K562 (cell line): ENCODE measurements around the gene RNH1. TPM values are rescaled to one million over a fixed set of nuclear protein-coding genes. Genes with fewer than 3 reads are reported as not detected.

Source experiments
- ATAC-seq: fragments of 200-7000 bp; cut with Tn5 transposase; 3 replicates; pipeline ENCODE4 v1.9.1; 2020; ENCODE audit warnings: moderate library complexity
- BruUV-seq: library from RNA; stranded (reverse); fragments of 400-500 nt; replicated peaks from 2 replicates; lab custom pipeline; 2021; lab: Mats Ljungman, UMichigan
- CTCF ChIA-PET: fragments of 300-600 bp; formaldehyde crosslinking; extraction: SDS; loops from one replicate; lab custom pipeline; 2021; ENCODE audit warnings: low intra/inter-chr PET ratio; lab: Yijun Ruan, JAX
- POLR2A ChIA-PET: fragments of 300-600, 350-650 bp; sonication (Branson Sonifier 250); formaldehyde crosslinking; extraction: SDS; loops from one replicate; lab custom pipeline; 2021; ENCODE audit warnings: antibody characterized with exemption, inconsistent platforms; lab: Yijun Ruan, JAX
- DNase-seq, 4 experiments: peaks; one replicate each; pipeline versions ENCODE4 v3.0.0 to v3.0.0-alpha.2; 2011 to 2018; ENCODE audit warnings: low spot score in 3 of 4, mixed read lengths in 3 of 4; ENCODE audit errors: extremely low read depth in 1 of 4
- FAIRE-seq: peaks from 2 replicates; lab custom pipeline; 2011; peaks lifted over from hg19 to GRCh38; lab: Jason Lieb, UNC
- H2AFZ ChIP-seq: 2 replicates; pipeline ENCODE4 v1.6.0; 2011; ENCODE audit warnings: low read depth, low read length, control low read depth, inconsistent platforms
- H3K27ac ChIP-seq: fragments of 200-600 bp; 3 replicates; pipeline ENCODE4 v1.8.0; 2011; ENCODE audit warnings: low read depth, mild to moderate bottlenecking, control low read depth, inconsistent platforms, low read length, moderate library complexity, mixed read lengths; ENCODE audit errors: extremely low read depth
- H3K27me3 ChIP-seq, 2 experiments: fragments of 300-600 bp in 1 of 2; 2 replicates in 1 of 2; 3 replicates in 1 of 2; pipeline versions ENCODE4 v1.6.0 to v1.8.0; 2011; ENCODE audit warnings: inconsistent platforms in 2 of 2, low read length in 2 of 2, mild to moderate bottlenecking in 1 of 2, mixed read lengths in 1 of 2, moderate library complexity in 1 of 2; ENCODE audit not compliant: control insufficient read depth in 2 of 2, insufficient read depth in 2 of 2
- H3K36me3 ChIP-seq: fragments of 300-600 bp; 3 replicates; pipeline ENCODE4 v1.8.0; 2011; ENCODE audit warnings: mild to moderate bottlenecking, low read length, inconsistent platforms; ENCODE audit not compliant: control insufficient read depth, insufficient read depth
- H3K4me1 ChIP-seq, 2 experiments: fragments of 200-600 bp in 1 of 2; replicated peaks in 1 of 2; 2 replicates in 1 of 2; 3 replicates in 1 of 2; pipeline versions ENCODE4 v1.5.1 to v1.8.0; 2011; ENCODE audit warnings: inconsistent platforms in 2 of 2, low read length in 2 of 2, mild to moderate bottlenecking in 1 of 2, mixed read lengths in 1 of 2, moderate library complexity in 1 of 2; ENCODE audit not compliant: control insufficient read depth in 2 of 2, insufficient read depth in 2 of 2
- H3K4me2 ChIP-seq: 2 replicates; pipeline ENCODE4 v1.6.1; 2011; ENCODE audit warnings: low read length, control low read depth, inconsistent platforms, mixed read lengths; ENCODE audit not compliant: insufficient read depth
- H3K4me3 ChIP-seq: fragments of 200-600 bp; sonication (generic), shearing (Covaris generic); 2 replicates; pipeline ENCODE4 v1.5.1; 2016; ENCODE audit warnings: control low read depth, inconsistent platforms
- H3K79me2 ChIP-seq: fragments of 200-600 bp; 3 replicates; pipeline ENCODE4 v1.8.0; 2011; ENCODE audit warnings: low read length, inconsistent platforms; ENCODE audit not compliant: control insufficient read depth, insufficient read depth
- H3K9ac ChIP-seq, 2 experiments: 2 replicates each; pipeline versions ENCODE4 v1.6.0 to v1.6.1; 2011; ENCODE audit warnings: low read depth in 2 of 2, low read length in 2 of 2, control low read depth in 1 of 2, inconsistent platforms in 1 of 2, mild to moderate bottlenecking in 1 of 2, mixed read lengths in 1 of 2; ENCODE audit not compliant: insufficient read depth in 1 of 2
- H3K9me1 ChIP-seq: one replicate; pipeline ENCODE4 v1.6.0; 2011; ENCODE audit warnings: inconsistent platforms, mild to moderate bottlenecking, low read length, moderate library complexity; ENCODE audit not compliant: control insufficient read depth, insufficient read depth
- H3K9me3 ChIP-seq: replicated peaks from 2 replicates; pipeline ENCODE4 v1.5.1; 2011; ENCODE audit warnings: low read depth, low read length, inconsistent platforms; ENCODE audit not compliant: control insufficient read depth, insufficient read depth
- H4K20me1 ChIP-seq: replicated peaks from 2 replicates; pipeline ENCODE4 v1.6.1; 2011; ENCODE audit warnings: low read length, inconsistent platforms, mixed read lengths; ENCODE audit not compliant: control insufficient read depth, insufficient read depth
- CBX8 ChIP-seq: fragments of 200-600 bp; sonication (generic); IDR thresholded peaks from 2 replicates; pipeline ENCODE4 v1.6.1; 2012; ENCODE audit warnings: borderline replicate concordance, mixed run types, low read depth, mild to moderate bottlenecking, moderate library complexity, mixed read lengths, low read length, control low read depth, inconsistent platforms; ENCODE audit not compliant: poor library complexity, severe bottlenecking; ENCODE audit errors: extremely low read depth
- FOXK2 ChIP-seq, 2 experiments: fragments of 450-650 bp; IDR thresholded peaks in 1 of 2; conservative IDR thresholded peaks in 1 of 2; 2 replicates each; pipeline ENCODE4 v1.6.1; 2016; ENCODE audit warnings: low read depth in 2 of 2, mild to moderate bottlenecking in 1 of 2
- MAFG ChIP-seq: fragments of 450-650 bp; conservative IDR thresholded peaks from 2 replicates; pipeline ENCODE4 v1.6.1; 2016; ENCODE audit warnings: missing genetic modification characterization, missing compliant biosample characterization
- PYGO2 ChIP-seq: fragments of 450-650 bp; IDR thresholded peaks from 2 replicates; pipeline ENCODE4 v1.6.1; 2016; ENCODE audit warnings: mild to moderate bottlenecking, missing genetic modification characterization, moderate library complexity, missing compliant biosample characterization
- TBL1XR1 ChIP-seq, 2 experiments: IDR thresholded peaks; 2 replicates each; pipeline ENCODE4 v1.6.1; 2012; ENCODE audit warnings: improper control_type of control experiment in 2 of 2, low read length in 2 of 2, mild to moderate bottlenecking in 1 of 2
- ZMIZ1 ChIP-seq, 2 experiments: fragments of 150-350 bp in 1 of 2; IDR thresholded peaks; 2 replicates each; pipeline ENCODE4 v1.6.1; 2012 to 2016; ENCODE audit warnings: low read depth in 2 of 2, low read length in 2 of 2, mild to moderate bottlenecking in 1 of 2, moderate library complexity in 1 of 2
- WGBS: fragments of 100-300 bp; shearing (Covaris generic); methylation state at CpG from one replicate; pipeline ENCODE4 v1.1.6; 2016; ENCODE audit warnings: low coverage, mixed read lengths; ENCODE audit not compliant: insufficient coverage; ENCODE audit errors: missing lambda C conversion rate; 5-methylcytosine and 5-hydroxymethylcytosine counted together
- in situ Hi-C: fragments of 300-500 bp; cut with MboI; formaldehyde crosslinking; loops from 4 replicates; pipeline ENCODE4 v1.15.0; 2018; ENCODE audit warnings: inconsistent platforms, mixed read lengths
- intact Hi-C: fragments of 100-400 bp; cut with micrococcal nuclease; formaldehyde crosslinking; loops from 2 replicates; pipeline ENCODE4 v1.14.2; 2022
- polyA plus RNA-seq, 8 experiments: library from polyadenylated mRNA; depleted of rRNA in 4 of 8; stranded (reverse) in 5 of 8; unstranded in 3 of 8; fragments of >200 nt; fragmentation: Nextera tagmentation in 2 of 8; fragmentation: Illumina TruSeq in 1 of 8; extraction: Ambion mirVana in 2 of 8; extraction: Trizol in 1 of 8; gene quantifications; 2 replicates each; pipeline versions ENCODE4 v1.2.1 to v1.2.3, GENCODE V29; 2011 to 2014; ENCODE audit warnings: inconsistent platforms in 1 of 8, missing spikeins in 1 of 8
- total RNA-seq, 7 experiments: library from RNA; depleted of rRNA in 6 of 7; stranded (reverse); fragments of >200 nt in 6 of 7; fragmentation: Illumina TruSeq in 2 of 7; extraction: Trizol in 2 of 7; gene quantifications; 2 replicates each; pipeline versions ENCODE4 v1.2.1 to v1.2.3, GENCODE V29; 2011 to 2021; ENCODE audit warnings: low replicate concordance in 1 of 7

The RNH1 gene
- total and polyA plus RNA-seq, 9 of the 15 experiments (the other 6 are each of a cell fraction or from before 2014, with no cell fraction given), result 2.5 to 160 (median 44.3) TPM

GRCh38 chr11:550021-550745 lies 43.1 kb upstream of the RNH1 start (continued):
- TF ChIP-seq ZMIZ1 (IDR thresholded peaks at IDR 0.05; ENCODE audit: low read depth in 2 of 2, low read length in 2 of 2) (no peak), PYGO2 (tag) (no peak), TBL1XR1 (IDR thresholded peaks at IDR 0.05; ENCODE audit: low read length in 2 of 2) (no peak)

DNA sequence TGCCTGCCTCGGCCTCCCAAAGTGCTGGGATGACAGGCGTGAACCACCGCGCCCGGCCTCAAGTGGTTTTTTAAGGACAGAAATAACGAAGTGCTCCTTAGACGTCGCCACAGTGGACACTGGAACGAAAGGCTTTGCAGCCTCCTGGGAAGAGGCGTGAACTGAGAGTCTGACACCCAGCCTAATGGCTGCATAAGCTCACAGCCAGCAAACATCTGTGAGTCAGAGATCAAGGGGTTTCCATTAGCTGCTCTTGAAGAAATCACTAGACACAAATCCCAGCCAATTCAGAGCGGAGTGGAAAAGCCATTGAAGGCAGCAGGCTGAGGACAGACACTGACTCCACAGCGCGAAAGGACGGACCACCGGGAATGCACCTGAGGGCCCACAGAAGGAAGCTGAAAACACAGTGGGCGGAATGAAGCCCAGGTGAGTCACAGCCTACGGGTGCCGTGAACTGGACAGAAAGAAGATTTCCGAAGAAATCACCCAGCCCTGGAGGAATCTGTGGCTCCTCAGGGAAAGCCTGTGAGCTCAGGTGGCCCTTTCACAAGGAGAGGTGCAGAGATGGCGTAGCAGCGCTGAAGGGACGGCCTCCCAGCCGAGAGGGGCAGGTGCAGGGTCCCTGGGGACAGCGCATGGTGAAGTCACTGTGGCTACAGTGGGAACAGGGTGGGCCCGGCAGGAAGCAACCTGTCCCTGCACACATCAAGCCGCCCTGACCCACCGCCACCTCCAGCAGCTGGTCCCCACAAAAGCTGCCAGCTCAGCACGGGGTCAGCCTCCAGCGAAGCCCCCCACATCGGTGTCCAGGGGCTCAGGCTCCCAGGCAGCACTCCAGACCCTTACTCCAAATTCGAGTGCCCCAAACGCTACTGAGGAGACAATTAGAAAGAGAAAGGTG lies 41.9 kb upstream of the RNH1 start:
- Histone ChIP-seq H3K9me3 (no peaks in the 10 kb centered on the region), H3K27ac (no peak overlapping the region), H3K27me3 (no peaks in the 10 kb centered on the region), H3K9ac (peak overlapping the region in 1 of 2 experiments; percentile 12; a peak in 1 of 4 replicates), H2AFZ (no peak overlapping the region), H4K20me1 (no peaks in the 10 kb centered on the region), H3K4me2 (no peak overlapping the region), H3K4me1 (peaks cover 10 to 68% of the 10 kb centered on the region in 2 experiments; a peak in 4 of 5 replicates), H3K79me2 (no peaks in the 10 kb centered on the region), H3K36me3 (no peaks in the 10 kb centered on the region), H3K9me1 (no peaks in the 10 kb centered on the region), H3K4me3 (no peak overlapping the region)
- FAIRE-seq, result no peak
- intact Hi-C loops, result no loop called here
- DNase-seq, result no peak
- 62% methylated on average over 30 of the region's 32 CpGs for WGBS
- TF ChIP-seq MAFG (tag) (no peak), FOXK2 (conservative IDR thresholded peaks at IDR 0.05 in 1 of 2, IDR thresholded peaks at IDR 0.05 in 1 of 2; ENCODE audit: low read depth in 2 of 2) (no peak), CBX8 (no peak)
- in situ Hi-C loops, result no loop called here
- POLR2A ChIA-PET, result interaction anchor here (0.6 to 1.2 kb wide), 7 partner anchors 11 to 318 kb away, joined by 3 to 4 read pairs (median 3); partner anchors contain the start of genes LMNTD2 and RASSF7
- no TSS peak for BruUV-seq
- ATAC-seq, result no peak
- CTCF ChIA-PET, result no interaction called here
